IPS-11a (cell line): ENCODE data around the gene NUP210.
"Not testable (repeated sequence)": the region's sequence is repeated elsewhere in the genome, so short reads cannot be mapped to it uniquely, and the experiment has no call there.

Experiments
- H3K4me3 ChIP-seq: one replicate; pipeline ENCODE4 v1.5.1; 2013; ENCODE audit warnings: low read depth, low read length, control low read depth

Gene NUP210

DNA sequence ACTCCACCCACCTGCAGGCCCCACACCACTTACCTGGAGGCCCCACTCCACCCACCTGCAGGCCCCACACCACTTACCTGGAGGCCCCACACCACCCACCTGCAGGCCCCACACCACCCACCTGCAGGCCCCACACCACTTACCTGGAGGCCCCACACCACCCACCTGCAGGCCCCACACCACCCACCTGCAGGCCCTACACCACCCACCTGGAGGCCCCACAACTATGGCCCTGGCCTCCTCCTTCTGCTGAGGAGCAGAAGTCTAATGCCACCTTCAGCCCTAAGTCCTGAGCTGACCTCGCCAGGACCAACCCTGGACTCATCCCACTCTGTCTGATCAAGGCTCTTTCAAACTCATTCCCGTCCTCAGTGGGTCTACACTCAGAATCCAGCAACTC is 42.4 kb downstream of the NUP210 start:
- H3K4me3 ChIP-seq: not testable (repeated sequence)

DNA sequence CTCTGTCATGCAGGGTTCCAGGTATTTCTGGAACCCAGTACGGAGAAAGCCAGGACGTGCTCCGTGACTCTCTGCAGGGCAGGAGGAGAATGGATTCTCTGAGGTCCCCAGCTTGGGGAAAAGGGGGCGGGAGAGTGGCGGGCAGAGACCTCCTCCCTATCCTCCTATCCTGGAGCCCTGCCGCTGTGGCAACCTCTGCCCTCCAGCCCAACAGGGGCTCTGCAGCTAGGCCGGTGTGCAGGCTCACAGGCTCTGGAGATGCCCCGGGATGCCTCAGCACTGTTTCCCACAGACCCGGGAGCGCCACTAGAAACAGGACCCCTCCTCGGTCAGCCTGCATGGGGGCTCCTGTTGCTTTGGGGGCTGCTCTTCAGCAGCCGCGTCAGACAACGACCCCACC is 43.1 kb downstream of the NUP210 start:
- no peak overlapping the region for H3K4me3 ChIP-seq

DNA sequence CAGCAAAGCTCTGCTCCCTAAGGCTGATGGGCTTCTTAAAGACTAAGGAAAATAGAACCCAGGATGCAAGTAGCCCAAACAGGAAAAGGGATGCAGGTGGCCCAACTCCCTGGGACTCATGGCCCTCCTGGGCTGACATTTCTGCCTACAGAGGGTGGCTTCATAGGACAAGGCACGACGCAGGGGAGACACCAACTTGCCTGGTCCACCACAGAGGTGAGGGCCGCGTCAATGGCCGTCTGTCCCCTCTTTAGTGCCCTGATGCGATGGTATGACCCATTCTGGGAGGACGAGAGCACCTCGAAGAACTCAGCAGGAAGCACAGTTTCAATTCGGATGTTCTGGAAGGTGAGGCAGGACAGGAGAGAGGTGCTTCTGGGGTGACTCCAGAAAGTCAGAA is 44.0 kb downstream of the NUP210 start:
- no peak overlapping the region for H3K4me3 ChIP-seq

DNA sequence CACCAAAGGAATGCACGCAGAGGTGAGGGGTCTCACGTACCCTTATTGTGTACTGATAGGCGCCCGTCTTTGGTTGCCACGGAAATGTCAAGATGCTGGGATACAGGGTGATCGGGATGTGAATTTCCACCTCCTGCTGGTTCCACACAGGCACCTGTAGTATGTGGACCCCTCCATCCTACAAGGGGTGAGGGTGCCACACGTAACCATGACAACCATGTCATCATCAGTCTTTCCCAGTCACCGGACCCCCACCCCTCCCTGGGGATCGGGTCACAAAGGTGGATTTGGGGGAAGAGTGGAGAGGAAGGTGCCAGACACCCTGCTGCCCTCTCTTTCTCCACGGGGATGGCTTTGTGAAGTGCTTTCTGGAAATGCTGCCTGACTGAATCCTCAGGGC is 44.7 kb downstream of the NUP210 start:
- H3K4me3 ChIP-seq: no peak overlapping the region

DNA sequence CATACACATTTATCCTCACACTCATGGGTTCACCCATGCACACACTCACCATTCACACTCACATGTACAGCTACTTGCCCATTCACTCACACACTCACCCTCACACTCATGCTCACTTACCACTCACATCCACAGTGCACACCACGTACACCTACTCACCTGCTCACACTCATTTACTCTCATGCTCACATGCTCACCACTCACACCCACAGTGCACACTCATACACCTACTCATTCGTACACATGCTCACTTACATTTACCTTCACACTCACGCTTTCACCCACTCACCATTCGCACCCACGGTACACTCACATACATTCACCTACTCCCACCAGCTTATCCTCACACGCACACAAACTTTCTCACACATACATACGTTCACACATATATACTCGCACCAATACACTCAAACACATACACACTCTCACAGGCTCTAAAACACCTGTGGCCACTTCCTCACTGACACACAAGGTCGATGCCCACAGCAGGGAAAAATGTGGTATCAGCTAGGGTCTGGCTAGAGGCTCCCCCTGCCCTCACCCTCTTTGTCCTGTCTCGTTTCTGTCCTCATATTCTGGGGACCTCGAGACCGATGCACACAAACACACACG is 46.0 kb downstream of the NUP210 start:
- H3K4me3 ChIP-seq: no peak overlapping the region

DNA sequence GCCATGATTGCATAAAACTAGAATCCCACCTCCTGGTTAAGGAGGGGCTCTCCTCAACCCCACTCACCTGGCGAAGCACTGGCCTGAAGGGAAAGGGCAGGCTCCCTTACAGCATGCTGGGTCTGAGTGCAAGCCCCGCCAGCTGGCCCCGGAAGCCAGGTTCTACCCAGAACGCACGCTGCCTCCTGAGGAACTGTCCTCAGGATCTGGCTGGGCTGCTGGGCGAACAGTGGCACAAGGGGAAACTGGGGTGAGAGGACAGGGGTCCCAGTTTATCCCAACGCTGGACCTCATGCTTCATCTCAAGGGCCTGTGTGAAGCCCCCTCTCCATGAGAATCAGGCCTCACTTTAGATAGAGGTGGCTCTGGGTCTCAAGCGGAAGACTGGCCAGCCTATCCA is 47.5 kb downstream of the NUP210 start:
- no peak overlapping the region for H3K4me3 ChIP-seq

DNA sequence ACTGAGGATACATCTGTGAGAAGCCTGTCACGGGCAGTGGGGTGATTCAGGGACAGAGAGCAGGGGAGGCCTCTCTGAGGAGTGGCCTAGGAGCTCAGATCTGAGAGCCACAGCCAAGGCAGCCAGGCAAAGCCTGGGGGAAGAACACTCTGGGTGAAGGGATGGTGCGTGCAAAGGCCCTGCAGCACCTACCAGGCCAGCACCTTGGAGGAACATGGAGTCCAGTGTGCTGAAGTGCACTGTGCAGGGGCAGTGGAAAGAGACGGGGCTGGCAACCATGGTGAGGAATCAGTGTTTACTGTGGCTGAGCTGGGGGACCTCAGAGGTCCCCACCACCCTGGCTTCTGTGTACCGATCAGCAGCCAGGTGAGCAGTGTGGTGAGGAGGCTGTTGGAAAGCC is 48.0 kb downstream of the NUP210 start:
- no peak overlapping the region for H3K4me3 ChIP-seq

DNA sequence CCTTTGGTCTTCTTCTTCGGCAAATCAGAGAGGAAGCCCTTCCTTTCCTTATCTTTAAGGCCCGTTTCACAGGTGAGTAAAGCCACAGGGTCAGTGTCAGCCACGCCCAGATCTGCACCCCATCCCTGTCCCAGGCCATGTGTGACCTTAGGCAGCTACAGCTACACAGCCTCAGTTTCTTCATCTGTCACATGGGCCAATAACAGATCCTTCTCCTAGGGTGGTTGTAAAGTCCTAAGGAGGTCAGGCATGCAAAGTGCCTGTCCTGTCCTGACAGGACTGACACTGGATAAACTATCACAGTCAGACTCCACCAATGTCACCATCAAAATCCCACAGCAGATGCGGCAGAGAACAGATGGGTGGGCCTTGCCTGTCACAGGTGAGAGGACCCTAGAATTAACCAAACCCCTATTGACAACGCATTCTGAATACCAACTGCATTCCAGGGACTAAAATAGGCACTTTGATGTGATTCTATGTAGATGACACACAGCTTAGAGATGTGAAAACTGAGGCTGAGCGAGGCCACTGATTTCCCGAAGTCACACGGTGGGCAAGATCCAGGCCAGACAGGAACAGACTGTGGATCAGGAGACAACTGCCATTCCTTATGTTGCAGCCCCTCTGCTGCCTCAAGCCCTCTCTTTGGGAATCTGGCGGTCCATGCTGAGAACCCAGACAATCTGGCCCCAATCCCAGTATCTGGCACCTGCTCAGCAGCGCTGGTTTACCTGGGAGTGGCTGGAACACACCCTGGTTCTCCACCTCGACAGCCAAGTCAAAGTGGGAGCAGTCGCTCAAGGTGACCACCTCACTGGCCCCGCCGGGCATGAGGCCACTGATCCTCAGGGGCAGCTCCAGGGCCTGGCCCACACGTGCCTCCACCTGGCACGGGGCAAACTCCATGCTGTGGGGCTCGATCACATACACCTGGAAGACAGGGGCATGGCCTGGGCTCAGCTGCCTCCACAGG is 48.7 kb downstream of the NUP210 start:
- H3K4me3 ChIP-seq: no peak overlapping the region

DNA sequence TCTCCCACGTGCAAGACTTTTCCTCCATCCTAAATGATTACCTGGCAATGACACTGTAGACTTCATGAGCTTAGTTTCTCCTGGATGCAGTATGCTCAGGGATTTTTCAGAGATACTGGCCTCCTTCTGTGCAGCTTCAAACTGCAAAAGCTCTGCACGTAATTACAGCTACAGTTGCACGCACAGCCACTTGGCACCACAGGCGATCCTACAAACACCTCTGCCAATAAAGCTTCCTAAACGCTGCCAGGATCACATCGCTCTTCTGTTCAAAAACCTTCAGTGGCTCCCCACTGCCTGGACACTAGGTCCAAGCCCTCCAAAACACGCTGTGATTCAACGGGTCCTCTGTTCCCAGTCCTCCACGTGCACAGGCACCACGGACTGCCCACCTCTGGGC is 49.5 kb downstream of the NUP210 start:
- H3K4me3 ChIP-seq: no peak overlapping the region

DNA sequence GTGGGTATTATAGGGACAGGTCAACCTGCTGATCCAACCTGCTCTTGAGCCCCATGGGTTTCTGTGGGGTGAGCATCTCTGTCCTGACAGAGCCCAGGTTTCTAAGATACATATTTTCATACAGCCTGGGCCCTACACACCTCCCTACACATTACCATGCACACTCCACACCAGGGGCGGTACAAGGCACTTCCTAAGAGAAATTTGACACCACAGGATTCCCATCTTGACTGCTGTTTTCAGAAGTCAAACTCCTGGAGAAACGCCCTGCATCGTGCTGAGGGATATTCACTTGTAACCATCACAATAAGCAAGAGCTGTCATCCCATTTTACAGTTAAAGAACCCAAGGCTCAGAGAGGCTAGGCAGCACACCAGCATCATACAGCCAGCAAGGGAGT is 50.1 kb downstream of the NUP210 start:
- no peak overlapping the region for H3K4me3 ChIP-seq

DNA sequence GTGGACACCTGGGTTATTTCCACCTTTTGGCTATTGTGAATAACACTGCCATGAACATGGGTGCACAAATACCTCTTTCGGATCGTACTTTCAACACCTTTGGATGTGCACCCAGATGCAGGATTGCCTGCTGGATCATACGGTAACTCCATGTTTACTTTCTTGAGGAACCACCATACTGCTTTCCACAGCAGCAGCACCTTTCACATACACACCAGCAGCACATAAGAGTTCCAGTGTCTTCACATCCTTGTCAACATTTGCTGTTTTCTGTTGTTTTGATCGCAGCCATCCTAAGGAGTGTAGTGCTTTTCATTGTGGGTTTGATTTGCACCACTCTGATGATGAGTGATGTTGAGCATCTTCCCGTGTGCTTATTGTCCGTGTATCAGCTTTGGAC is 51.3 kb downstream of the NUP210 start:
- H3K4me3 ChIP-seq: no peak overlapping the region

DNA sequence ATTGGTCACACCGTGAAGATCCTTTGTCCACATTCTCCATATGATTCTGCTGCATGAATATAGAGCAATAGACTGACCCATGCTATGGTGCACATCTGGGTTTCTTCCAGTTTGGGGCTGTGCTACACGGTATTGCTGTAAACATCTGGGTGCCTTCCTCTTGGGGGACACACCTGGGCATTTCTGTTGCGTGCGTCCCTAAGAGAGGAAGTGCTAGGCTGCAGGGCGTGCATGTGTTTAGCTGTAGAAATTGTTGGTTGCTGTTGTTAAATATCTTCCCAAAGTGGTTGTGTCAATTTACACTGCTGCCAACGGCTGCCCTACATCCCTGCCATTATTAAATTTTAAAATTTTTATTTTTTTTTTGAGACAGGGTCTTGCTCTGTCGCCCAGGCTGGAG is 52.4 kb downstream of the NUP210 start:
- no peak overlapping the region for H3K4me3 ChIP-seq

DNA sequence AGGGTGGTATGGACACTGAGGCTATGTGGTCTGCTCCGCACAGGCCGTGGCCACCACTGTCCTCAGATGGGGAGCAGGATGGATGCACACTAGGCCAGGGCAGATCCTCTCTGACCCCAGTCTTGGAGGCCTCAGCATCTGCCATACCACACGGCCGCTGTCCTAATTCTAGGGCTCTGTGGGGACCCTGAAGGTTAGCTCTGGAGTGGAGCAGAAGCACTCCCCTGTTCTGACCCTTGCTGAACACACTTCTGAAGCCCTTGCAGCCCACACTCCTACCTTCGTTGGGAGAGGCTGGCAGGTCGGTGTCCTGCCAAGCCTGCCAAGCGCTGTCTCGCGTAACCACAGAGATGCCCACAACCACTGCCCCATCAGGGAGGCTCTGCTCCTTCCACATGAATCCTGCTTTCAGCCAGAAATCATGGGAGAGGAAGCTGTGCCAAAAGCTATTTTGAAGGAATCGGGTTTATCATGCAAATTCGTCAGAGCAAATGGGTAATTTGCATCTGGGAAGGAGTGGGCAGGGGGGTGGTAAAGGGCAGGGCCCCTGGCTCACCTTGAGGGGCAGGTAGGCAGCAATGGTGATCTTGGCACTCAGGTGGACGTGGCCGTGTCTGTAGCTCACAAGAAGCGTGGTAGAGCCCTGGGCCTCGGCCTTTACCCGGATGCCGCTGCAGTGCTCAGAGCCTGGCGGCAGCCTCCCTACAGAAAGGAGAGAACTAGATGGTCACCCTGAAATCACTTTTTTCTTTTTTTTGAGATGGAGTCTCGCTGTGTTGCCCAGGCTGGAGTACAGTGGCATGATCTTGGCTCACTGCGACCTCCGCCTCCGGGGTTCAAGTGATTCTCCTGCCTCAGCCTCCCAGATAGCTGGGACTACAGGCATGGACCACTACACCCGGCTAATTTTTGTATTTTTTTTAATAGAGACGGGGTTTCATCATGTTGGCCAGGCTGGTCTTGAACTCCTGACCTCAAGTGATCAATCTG is 54.4 kb downstream of the NUP210 start:
- no peak overlapping the region for H3K4me3 ChIP-seq

DNA sequence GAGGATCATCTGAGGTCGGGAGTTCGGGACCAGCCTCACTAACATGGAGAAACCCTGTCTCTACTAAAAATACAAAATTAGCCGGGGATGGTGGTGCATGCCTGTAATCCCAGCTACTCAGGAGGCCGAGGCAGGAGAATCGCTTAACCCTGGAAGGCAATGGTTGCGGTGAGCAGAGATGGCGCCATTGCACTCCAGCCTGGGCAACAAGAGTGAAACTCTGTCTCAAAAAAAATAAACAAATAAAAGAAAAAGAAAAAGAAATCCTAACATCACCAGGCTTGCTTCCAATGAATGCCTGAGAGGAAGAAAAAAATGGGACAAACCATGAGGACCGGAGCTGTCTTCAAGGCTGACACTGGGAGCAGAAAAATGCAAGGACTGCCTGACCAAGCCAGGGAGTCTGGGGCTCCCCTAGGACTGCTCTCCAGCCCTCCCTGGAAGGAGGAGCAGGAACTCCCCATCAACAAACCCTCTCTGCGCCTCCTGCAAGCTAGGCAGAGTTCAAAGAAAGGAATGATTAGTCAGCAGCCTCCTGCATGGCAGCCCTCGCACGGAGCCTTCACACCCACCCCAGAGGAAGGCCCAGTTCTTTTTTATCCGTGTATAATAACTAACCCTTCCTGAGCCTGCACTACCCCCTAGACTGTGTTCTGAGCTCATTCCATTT is 55.4 kb downstream of the NUP210 start:
- no peak overlapping the region for H3K4me3 ChIP-seq

DNA sequence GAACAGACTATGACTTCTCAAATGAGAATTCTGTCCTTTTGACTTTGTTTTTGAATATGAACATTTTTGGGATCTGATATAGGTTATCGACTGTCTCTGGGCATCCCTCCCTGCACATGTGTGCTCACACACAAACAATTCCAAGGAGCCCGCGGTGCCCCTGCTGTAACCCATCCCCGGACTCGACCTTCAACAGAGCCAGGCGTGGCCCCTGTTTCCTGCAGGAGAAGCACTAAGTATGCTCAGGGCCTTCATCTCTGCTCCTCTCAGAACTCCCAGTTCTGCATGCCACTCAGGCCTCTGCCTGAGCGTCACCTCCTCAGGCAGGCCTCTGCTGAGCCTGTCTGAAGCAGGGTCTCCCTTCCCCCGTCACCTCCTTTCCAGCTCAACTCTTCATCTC is 57.6 kb downstream of the NUP210 start:
- H3K4me3 ChIP-seq: no peak overlapping the region

DNA sequence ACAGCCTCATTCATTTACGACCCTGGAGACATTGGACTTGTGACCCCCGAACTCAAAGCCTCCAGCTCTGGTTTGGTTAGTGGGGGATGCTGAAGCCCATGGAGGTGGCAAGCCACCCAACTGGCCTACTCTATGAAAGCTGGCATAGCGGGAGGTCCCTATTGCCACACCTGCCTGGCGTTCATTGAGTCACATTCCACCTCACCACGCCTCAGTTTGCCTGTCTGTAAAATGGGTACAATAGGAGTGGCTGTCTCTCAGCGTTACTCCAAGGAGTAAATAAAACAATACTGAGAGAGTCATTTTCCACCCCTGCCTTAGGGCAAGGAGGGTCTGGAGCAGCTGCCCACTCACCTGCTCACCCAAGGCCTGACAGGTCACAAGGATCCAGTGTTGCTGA is 60.2 kb downstream of the NUP210 start:
- no peak overlapping the region for H3K4me3 ChIP-seq

DNA sequence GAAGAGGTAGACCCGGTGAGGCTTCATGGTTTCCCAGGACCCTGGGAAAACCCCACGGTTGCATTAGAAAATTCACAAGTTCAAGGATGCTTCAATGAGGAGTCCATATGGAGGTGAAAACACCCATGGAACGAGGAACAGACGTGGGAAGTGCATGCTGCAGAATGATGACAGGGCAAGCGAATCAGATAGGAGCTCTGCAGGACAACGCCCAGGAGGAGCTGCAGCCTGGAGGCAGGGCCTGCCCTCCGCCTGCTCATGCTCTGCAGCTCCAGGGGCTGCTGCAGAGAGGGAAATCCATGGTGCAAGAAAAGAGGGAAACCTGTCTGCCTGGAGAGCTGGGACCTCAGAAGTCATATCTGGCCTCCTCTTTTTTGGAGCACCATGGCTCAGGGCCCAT is 61.5 kb downstream of the NUP210 start:
- H3K4me3 ChIP-seq: no peak overlapping the region

DNA sequence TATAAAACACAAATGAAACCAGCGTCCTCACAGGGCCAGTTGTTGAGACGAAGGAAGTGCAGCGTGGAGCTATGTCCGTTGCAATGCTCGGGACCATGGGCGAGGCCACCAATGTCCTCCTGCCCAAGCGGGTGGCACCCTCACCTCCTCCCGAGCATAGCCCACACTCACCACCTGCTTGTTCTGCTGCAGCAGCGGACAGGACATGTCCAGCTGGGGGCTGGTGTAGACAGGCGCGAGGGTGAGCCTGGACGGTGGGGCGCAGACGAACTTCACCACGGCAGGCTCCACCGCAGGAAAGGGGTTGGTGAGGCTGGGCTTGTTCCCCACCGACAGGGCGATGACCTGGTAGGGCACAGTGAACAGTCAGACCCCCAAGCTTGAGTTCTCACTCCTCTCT is 62.1 kb downstream of the NUP210 start:
- no peak overlapping the region for H3K4me3 ChIP-seq

DNA sequence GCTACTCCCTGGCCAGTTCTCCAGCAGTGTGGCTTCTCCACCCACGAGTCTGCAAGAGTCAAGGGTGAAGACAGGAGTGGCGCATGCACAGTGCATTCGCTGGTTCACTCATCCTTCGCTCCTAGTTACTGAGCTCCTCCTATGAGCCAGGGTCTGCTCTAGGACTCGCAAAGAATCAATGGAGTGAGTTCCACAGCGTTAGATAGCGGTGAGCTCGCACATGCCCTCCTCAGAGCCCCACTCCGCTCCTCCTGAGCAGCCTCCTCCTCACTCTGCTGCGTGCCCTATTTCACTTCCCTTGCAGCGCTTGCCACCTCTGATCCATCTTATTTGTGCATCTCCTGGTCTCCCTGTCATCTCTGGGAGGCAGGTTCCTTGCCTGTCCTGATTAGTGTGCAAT is 63.0 kb downstream of the NUP210 start:
- H3K4me3 ChIP-seq: no peak overlapping the region

DNA sequence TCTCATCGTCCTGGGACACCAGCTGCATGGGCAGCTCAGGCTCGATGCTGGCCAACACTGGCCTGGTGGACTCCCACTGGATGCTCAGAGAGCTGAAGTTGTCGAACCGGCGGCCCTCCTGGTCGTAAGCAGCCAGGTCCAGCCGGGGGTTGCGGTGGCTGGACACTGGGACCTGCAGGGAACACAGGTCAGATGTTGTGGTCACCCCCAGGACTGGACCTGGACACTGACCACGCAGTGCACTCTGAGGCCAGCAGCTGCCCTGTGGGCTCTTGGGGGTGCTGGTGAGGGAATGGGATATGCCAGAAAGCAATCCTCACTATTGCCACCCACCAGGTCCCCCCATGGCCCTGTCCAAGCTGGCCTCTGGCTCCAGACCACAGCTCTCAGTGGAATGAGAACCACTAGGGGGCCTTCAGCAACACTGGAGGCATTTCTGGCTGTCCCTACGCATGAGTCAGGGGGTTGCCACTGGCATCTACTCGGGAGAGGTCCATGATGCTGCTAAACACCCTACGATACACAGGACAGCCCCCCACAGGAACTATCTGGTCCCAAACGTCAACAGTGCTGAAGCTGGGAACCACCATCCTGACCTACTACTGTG is 66.1 kb downstream of the NUP210 start:
- H3K4me3 ChIP-seq: no peak overlapping the region
